Caco-2 (cell line): ENCODE data around the gene ZNF559. TPM values are rescaled to one million over a fixed set of nuclear protein-coding genes. Genes with fewer than 3 reads are reported as not detected.

Experiments
- BruUV-seq: library from RNA; stranded (reverse); fragments of 400-500 nt; replicated peaks from 2 replicates; lab custom pipeline; 2021; lab: Mats Ljungman, UMichigan
- CTCF ChIA-PET: fragments of 300-600 bp; sonication (Branson Sonifier 250); formaldehyde crosslinking; loops from one replicate; lab custom pipeline; 2022; ENCODE audit warnings: antibody characterized with exemption; lab: Charles Lee
- POLR2A ChIA-PET: fragments of 300-600 bp; sonication (Branson Sonifier 250); formaldehyde crosslinking; loops from one replicate; lab custom pipeline; 2022; ENCODE audit warnings: antibody characterized with exemption; lab: Charles Lee
- DNase-seq, 2 experiments: peaks; one replicate each; pipeline versions ENCODE4 v3.0.0 to v3.0.0-alpha.2; 2020 to 2022
- H3K27me3 ChIP-seq: replicated peaks from 2 replicates; pipeline ENCODE4 v1.6.0; 2011; ENCODE audit warnings: low read length; ENCODE audit not compliant: control insufficient read depth, insufficient read depth
- H3K36me3 ChIP-seq: 2 replicates; pipeline ENCODE4 v1.5.1; 2011; ENCODE audit warnings: low read length; ENCODE audit not compliant: control insufficient read depth, insufficient read depth
- H3K4me1 ChIP-seq: fragments of 250-450 bp; sonication (Bioruptor Pico); 2 replicates; pipeline ENCODE4 v1.5.1; 2020; ENCODE audit warnings: mild to moderate bottlenecking
- H3K4me3 ChIP-seq: 2 replicates; pipeline ENCODE4 v1.5.1; 2011; ENCODE audit warnings: low read depth, mild to moderate bottlenecking, control low read depth, low read length
- H3K9me3 ChIP-seq: fragments of 250-450 bp; sonication (Bioruptor Pico); 2 replicates; pipeline ENCODE4 v1.5.1; 2020; ENCODE audit warnings: mild to moderate bottlenecking, moderate library complexity
- H3K27ac Mint-ChIP-seq: one replicate; pipeline ENCODE4 v1.8.0; 2022; ENCODE audit warnings: mixed read lengths; ENCODE audit not compliant: unreplicated experiment
- H3K27me3 Mint-ChIP-seq: one replicate; pipeline ENCODE4 v1.8.0; 2022; ENCODE audit warnings: mixed read lengths; ENCODE audit not compliant: insufficient read depth, unreplicated experiment
- H3K36me3 Mint-ChIP-seq: one replicate; pipeline ENCODE4 v1.8.0; 2022; ENCODE audit warnings: mild to moderate bottlenecking, mixed read lengths; ENCODE audit not compliant: insufficient read depth, unreplicated experiment
- H3K4me1 Mint-ChIP-seq: one replicate; pipeline ENCODE4 v1.8.0; 2022; ENCODE audit warnings: low read depth, mixed read lengths; ENCODE audit not compliant: unreplicated experiment
- H3K4me3 Mint-ChIP-seq: one replicate; pipeline ENCODE4 v1.8.0; 2022; ENCODE audit warnings: mild to moderate bottlenecking, moderate library complexity, mixed read lengths; ENCODE audit not compliant: unreplicated experiment
- H3K9me3 Mint-ChIP-seq: one replicate; pipeline ENCODE4 v1.8.0; 2022; ENCODE audit warnings: mixed read lengths; ENCODE audit not compliant: unreplicated experiment
- CTCF ChIP-seq, 2 experiments: fragments of 200-600 bp in 1 of 2; IDR thresholded peaks; 1 replicate in 1 of 2; 2 replicates in 1 of 2; pipeline versions ENCODE4 v1.5.1 to v1.8.0; 2011 to 2022; ENCODE audit warnings: antibody characterized with exemption in 1 of 2, control low read depth in 1 of 2, inconsistent platforms in 1 of 2, low read depth in 1 of 2, low read length in 1 of 2, mild to moderate bottlenecking in 1 of 2, moderate library complexity in 1 of 2; ENCODE audit not compliant: insufficient read depth in 1 of 2, severe bottlenecking in 1 of 2, unreplicated experiment in 1 of 2
- intact Hi-C: fragments of 100-400 bp; cut with micrococcal nuclease; formaldehyde crosslinking; loops from one replicate; pipeline ENCODE4 v1.10.0; 2022; ENCODE audit not compliant: unreplicated experiment
- total RNA-seq: library from RNA; stranded (reverse); gene quantifications from 2 replicates; pipeline ENCODE4 v1.2.3, GENCODE V29; 2022

Gene ZNF559
- total RNA-seq, 1 experiment from 2014 or later: 5.4 TPM

DNA sequence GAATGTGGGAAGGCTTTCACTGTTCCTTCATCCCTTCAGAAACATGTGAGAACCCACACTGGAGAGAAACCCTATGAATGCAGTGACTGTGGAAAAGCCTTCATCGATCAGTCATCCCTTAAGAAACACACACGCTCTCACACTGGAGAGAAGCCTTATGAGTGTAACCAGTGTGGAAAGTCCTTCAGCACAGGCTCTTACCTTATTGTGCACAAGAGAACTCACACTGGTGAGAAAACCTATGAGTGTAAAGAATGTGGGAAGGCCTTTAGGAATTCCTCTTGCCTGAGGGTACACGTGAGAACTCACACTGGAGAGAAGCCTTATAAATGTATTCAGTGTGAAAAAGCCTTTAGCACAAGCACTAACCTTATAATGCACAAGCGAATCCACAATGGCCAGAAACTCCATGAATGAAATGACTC, 57.4 kb downstream of the ZNF559 start:
- POLR2A ChIA-PET: no interaction called here
- H3K36me3 ChIP-seq: no peaks in the 10 kb centered on the region
- Mint-ChIP-seq H3K27me3 (no peaks in the 10 kb centered on the region), H3K4me1 (no peaks in the 10 kb centered on the region), H3K9me3 (peaks cover 40% of the 10 kb centered on the region), H3K36me3 (peaks cover 6% of the 10 kb centered on the region), H3K27ac (no peak overlapping the region), H3K4me3 (no peak overlapping the region)
- no peaks in the 10 kb centered on the region for H3K4me1 ChIP-seq
- peaks cover 18% of the 10 kb centered on the region for H3K9me3 ChIP-seq
- no TSS peak for BruUV-seq
- intact Hi-C loops: no loop called here
- no peak for DNase-seq
- no peak overlapping the region for H3K4me3 ChIP-seq
- CTCF ChIA-PET: no interaction called here
- no peaks in the 10 kb centered on the region for H3K27me3 ChIP-seq
- no peak for TF ChIP-seq CTCF (IDR thresholded peaks at IDR 0.05; ENCODE audit: insufficient read depth in 1 of 2, low read depth in 1 of 2, low read length in 1 of 2, severe bottlenecking in 1 of 2, unreplicated experiment in 1 of 2)

Other genes starting within 250 kb of the ZNF559 start
- gene OR1M1, start 237.1 kb upstream of the ZNF559 start, total RNA-seq: not detected in 2 replicates
- not detected in 2 replicates for gene OR7G2, start 216.7 kb upstream of the ZNF559 start, total RNA-seq
- not detected in 2 replicates for gene OR7G1, start 208.4 kb upstream of the ZNF559 start, total RNA-seq
- not detected in 2 replicates for gene OR7G3, start 197.2 kb upstream of the ZNF559 start, total RNA-seq
- 33.7 and 35.2 TPM in 2 replicates for gene ZNF317, start 183.8 kb upstream of the ZNF559 start, total RNA-seq
- not detected in 2 replicates for gene OR7D2, start 145.2 kb upstream of the ZNF559 start, total RNA-seq
- not detected in 2 replicates for gene OR7D4, start 104.6 kb upstream of the ZNF559 start, total RNA-seq
- gene OR7E24, start 73.2 kb upstream of the ZNF559 start, total RNA-seq: not detected in 2 replicates
- gene ZNF699, start 14.3 kb upstream of the ZNF559 start, total RNA-seq: 0.77 and 2.0 TPM in 2 replicates
- gene ZNF177, start 38.8 kb downstream of the ZNF559 start, total RNA-seq: 0.34 and 0.70 TPM in 2 replicates
- gene ZNF266, start 111.4 kb downstream of the ZNF559 start, total RNA-seq: 18.5 and 20.4 TPM in 2 replicates
- not detected in 2 replicates for gene ZNF560, start 174.4 kb downstream of the ZNF559 start, total RNA-seq
- 4.6 and 6.6 TPM in 2 replicates for gene ZNF426, start 214.5 kb downstream of the ZNF559 start, total RNA-seq